ENCODE results near the gene GALNT17.
"Not testable (repeated sequence)": the region's sequence is repeated elsewhere in the genome, so short reads cannot be mapped to it uniquely, and the experiment has no call there.

The GALNT17 gene

DNA sequence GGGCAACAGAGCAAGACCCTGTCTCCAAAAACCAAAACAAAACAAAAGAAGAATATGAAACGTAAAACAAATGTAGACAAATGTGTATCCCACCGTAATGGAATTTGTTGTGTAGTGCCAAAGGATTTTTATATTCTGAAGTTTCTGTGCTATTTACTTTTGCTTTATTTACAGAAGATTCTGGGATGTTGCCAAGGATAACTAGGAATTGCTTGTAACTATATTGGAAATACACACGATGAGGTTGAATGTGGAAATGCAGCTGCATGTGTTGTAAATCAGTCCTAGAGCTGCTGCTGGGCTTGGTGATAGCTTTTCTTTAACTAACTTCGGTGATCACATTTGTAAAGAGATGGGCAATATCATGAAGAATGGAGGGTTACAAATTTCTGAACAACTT, 39.5 kb downstream of the GALNT17 start:
- DNase-seq: peak; percentile 12

DNA sequence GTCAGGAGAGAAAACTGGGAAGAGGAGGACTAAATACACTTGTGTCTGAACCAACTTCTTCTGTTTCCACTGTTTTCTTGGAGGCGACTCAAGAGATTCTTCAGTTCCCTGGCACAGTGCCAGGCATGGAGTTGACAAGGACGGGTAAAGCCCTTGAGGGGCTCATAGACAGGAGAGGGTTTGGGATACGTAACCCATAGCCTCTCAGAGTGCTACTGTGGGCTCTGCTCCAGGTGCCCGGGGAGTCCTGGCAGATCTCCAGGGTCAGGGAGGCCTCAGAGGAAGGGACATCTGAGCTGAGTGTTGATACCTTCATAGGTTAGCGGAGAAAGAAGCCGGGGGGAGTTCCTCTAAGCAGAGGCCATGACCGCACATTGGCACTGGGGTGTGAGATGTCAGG, 42.0 kb downstream of the GALNT17 start:
- DNase-seq: peak; percentile 25

DNA sequence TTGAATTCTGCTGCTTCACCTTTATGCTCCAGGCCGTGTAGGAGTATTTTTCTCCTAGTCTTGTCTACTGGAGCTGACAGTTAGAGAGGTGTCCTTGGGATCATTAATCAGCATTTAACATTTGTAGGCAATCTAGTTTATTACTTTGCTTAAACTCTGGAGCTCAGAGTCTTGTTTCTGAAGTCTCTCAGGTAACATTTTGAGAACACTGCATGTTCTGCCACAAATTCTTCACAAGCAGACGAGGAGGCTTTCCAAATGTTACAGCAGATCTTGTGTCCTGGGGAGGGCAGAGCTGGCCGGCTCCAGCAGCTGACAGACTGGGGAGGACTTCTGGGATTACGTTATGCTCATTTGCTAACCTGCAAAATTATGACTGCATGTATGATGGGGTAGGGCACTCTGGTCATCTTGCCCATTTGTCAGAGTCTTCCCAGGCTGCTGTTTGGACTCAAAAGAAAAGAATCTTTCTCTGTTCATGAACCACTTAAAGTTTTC, 50.5 kb downstream of the GALNT17 start:
- no peak for DNase-seq

DNA sequence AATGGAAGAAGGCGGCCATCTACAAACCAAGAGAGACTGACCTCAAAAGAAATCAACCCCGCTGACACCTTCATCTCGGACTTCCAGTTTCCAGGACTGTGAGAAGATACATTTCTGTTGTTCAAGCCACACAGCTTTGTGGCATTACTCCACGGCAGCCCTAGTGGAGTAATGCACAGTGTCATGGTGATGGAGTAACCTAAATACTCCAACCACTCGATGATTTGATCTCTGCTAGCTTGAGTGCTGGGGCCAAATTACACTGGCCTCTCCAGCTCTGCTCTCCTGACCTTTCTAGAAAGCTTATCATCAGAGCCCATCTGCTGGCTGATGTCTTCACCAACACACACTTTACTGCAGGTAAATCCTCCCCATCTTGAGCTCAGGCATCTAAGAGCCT, 52.2 kb downstream of the GALNT17 start:
- DNase-seq: no peak

DNA sequence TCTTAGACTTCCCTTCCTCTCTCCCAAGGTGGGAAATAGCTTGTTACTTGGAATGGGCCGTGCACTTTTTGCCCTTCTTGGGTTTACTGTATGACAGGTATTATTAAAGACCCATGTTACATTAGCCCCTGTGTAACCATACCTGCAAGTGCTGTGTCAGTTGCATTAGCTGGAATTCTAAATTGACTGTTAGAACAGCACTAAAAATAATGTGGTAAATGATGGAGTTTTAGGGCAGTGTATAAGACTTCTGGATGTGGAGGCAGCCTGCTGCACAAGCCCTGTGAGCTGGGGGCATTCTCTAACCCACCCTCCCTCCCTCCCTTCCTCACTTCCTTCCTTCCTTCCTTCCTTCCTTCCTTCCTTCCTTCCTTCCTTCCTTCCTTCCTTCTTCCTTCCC, 52.7 kb downstream of the GALNT17 start:
- DNase-seq: no peak

DNA sequence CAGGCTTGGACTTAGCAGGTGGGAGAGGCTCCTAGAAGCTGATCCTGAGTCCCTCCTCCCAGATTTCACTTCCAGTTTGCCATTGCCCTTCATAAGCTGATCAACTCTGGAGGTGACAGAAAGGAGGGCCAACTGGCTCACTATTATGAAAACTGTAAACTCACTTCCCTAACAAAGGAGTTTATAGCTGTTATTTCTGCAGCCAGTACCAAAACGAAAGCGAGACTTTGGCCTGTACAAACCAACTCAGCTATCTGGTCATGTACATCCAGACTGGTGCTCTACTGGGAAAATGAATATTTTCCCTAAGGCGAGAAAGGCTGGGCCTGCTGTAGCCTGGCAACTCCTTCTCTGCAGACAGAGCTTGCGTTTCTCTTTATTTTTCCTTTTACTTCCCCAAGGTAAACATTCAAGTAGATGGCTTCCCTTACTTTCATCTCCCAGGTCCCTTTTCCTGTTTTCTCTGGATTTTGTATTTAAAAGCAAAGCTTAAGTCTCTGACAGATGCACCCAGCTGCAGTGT, 54.7 kb downstream of the GALNT17 start:
- no peak for DNase-seq

DNA sequence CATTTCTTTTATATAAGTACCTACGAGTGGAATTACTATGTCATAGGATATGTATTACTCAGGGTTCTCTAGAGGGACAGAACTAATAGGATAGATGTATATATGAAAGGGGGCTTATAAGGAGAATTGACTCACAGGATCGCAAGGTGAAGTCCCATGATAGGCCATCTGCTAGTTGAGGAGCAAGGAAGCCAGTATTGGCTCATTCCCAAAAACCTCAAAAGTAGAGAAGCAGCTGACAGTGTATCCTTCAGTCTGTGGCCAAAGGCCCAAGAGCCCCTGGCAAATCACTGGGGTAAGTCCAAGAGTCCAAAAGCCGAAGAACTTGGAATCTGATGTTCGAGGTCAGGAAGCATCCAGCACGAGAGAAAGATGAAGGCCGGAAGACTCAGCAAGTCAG, 59.8 kb downstream of the GALNT17 start:
- DNase-seq: no peak

DNA sequence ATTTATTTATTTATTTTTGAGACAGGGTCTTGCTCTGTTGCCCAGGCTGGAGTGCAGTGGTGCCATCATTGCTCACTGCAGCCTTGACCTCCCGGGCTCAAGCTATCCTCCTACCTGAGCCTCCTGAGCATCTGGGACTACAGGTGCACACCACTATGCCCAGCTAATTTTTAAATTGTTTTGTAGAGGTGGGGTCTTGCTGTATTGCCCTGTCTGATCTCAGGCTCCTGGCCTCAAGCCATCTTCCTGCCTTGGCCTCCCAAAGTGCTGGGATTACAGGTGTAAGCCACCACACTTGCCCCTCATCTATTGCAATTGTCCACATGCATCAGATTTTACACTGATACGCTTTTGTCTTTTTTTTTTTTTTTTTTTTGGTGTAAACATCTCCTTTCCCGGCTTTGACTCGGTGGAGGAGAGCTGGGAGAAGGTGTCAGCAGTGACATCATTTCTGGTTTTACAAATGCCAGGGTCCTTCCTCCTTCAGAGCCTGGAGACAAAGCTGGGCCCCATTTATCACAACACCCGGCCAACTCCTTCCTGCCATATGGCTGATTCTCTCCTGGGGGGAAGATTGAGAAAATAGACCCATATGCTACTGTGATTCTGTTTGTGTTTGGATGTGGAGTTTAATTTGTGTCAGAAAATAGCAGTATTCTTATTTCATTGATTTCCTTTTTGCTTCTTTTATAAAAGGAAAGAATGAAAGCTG, 61.3 kb downstream of the GALNT17 start:
- no peak for DNase-seq

DNA sequence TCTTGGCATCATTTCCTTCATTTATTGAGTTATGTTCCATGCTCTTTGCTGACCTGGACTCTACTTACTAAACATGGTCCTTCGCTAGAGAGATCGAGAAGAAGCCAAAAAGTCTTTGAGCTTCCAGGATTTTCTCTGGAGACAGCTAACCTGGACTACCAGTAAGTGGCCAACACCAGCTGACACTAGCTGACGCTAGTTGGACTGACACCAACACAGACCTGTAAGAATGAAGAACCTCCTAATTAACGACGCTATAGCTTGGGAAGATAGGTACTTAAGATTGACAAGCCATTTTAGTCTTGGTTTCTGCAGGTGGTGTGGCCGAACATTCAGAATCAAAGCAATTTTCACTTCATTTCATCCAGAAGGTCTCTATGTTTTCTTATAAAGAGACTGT, 66.4 kb downstream of the GALNT17 start:
- no peak for DNase-seq

DNA sequence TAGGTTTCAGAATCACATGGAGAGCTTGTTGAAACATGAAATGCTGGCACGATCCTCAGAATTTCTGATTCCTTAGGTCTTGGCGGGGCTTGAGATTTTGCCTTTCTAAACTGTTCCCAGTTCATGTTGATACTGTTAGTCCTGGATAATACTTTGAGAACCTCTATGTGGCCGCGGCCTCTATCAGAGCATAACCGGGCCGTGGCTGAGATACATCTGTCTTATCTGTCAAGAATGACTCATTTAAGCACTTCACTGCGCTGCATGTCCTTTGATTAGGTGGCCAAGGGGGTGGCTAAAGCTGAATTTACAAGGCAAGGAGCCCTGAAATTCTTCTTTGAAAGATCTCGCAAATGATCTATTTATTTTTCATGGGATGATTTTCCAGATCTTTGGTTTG, 66.9 kb downstream of the GALNT17 start:
- no peak for DNase-seq

DNA sequence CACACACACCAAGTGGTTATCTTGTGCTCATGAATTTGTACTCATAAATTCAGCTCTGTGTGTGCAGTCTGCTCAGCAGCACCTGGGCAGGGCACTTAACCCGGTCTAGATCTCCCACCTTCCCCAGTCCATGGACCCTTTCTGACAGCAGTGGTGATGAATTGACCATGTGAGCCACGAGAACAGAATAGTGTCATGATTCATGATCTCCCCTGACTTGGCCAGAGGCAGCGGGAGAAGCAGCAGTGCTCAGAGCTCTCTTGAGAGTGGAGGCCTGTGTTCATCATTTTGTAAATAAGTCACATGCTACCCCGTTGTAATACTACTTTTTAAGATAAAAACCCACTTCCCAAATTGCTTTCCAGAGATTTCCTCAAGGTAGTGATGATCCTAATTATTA, 74.2 kb downstream of the GALNT17 start:
- DNase-seq: no peak

DNA sequence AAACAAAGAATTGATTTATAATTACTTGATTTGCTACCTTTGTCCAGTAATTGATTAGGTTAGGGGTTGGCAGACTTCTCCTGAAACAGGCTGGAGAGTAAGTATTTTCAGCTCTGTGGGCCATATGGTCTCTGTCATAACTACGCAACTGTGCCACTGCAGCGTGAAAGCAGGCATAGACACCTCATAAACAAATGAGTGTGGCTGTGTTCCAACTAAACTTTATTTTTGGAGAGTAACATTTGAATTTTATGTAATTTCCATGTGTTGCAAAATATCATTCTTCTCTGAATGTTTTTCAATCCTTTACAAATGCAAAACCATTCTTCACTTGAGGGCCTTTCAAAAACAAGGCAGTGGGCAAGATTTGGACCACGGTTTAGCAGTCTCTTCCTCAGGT, 76.9 kb downstream of the GALNT17 start:
- no peak for DNase-seq

DNA sequence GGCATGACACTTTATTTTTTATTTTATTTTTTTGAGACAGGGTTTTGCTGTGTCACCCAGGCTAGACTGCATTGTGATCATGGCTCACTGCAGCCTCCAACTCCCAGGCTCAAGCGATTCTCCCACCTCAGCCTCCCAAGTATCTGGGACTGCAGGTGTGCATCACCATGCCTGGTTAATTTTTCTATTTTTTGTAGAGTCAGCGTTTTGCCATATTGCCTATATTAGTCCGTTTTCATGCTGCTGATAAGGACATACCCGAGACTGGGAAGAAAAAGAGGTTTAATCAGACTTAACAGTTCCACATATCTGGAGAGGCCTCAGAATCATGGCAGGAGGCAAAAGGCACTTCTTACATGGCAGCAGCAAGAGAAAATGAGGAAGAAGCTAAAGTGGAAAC, 77.5 kb downstream of the GALNT17 start:
- DNase-seq: not testable (repeated sequence)

DNA sequence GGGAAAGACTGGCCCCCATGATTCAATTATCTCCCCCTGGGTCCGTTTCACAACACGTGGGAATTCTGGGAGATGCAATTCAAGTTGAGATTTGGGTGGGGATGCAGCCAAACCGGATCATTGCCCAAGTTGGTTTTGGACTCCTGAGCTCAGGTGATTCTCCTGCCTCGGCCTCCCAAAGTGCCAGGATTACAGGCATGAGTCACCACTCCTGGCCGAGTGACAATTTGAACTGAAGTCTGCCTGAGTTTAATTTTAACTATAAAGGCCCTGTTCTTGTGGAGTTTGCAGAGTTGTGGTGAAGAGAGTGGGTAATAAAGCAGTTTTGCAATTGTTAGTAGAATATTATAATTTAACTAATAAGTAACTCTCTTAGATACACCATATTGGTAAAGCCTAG, 78.3 kb downstream of the GALNT17 start:
- DNase-seq: no peak

DNA sequence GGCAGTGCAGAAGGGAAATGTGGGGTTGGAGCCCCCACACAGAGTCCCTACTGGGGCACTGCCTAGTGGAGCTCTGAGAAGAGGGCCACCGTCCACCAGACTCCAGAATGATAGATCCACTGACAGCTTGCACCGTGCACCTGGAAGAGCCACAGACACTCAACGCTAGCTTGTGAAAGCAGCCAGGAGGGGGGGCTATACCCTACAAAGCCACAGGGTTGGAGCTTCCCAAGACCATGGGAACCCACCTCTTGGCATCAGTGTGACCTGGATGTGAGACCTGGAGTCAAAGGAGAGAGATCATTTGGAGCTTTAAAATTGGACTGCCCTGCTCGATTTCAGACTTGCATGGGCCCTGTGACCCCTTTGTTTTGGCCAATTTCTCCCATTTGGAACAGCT, 80.5 kb downstream of the GALNT17 start:
- DNase-seq: not testable (repeated sequence)

DNA sequence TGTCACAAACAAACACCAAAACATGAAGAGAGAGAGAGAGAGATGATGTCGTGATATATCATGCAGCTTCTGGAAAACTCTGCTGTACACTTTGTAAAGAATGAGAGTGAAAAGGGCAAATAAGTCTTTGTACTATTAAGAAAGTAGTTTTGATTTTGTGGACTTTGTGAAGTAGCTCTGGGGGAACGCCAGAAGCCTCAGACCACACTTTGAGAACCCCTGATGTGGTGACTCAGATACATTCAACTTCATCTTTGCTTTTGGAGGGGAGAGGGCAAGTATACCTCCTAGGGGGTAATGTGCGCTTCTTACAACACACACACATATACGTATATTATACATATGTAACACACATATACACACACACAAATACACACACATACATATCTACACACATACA, 84.3 kb downstream of the GALNT17 start:
- DNase-seq: peak; percentile 46

DNA sequence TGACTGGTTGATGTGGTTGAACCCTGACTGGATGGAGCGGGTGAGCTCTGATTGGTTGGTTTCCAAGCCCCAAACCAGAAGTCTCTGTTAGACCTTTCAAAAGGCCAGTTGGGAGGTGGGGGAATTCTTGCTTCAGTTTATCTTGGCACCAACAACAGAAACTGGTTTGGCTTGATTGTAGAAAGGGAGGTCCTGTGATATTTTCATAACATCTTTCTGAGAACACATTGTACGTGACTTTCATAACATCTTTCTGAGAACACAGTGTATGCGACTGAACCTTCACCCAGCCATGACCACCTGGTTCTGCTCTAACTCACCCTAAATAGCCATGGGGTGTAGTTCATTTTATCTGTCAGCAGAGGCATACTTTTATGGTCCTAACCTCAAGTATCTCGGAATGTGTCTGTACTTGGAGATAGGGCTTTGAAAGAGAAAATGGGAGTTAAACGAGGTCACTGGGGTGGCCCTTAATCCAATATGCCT, 88.3 kb downstream of the GALNT17 start:
- no peak for DNase-seq

DNA sequence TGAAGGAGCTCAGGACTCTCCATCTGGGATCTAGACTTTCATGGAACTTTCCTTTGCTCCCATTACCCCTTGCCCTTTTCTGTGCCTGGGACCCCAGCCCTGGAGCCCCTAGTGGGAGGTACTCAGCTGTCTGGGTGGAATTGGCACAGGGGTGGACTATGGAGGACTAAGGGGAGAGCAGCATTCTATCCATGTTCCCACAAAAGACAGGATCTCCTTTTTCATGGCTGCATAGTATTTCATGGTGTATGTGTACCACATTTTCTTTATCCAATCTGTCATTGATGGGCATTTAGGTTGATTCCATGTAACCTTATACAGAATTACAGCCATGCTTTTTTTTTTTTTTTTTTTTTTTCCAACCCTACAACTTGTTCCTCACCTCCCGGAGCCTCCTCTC, 89.1 kb downstream of the GALNT17 start:
- DNase-seq: no peak

DNA sequence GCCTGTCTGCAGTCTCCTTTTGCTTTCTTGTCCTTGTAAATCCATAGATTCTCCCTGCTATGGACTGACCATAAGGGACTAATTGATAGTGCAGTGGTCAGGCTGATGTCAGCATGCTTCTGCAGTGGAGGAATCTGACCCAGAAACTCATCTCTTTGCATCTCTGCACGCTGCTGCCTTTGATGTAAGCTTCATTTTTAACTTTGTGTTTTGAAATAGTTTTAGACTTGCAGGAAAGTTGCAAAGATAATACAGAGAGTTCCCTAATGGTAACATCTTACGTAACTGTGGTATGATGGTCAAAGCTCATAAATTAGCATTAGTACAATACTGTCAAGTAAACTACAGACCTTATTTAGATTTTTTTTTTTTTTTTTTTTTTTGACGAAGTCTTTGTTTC, 89.6 kb downstream of the GALNT17 start:
- no peak for DNase-seq

DNA sequence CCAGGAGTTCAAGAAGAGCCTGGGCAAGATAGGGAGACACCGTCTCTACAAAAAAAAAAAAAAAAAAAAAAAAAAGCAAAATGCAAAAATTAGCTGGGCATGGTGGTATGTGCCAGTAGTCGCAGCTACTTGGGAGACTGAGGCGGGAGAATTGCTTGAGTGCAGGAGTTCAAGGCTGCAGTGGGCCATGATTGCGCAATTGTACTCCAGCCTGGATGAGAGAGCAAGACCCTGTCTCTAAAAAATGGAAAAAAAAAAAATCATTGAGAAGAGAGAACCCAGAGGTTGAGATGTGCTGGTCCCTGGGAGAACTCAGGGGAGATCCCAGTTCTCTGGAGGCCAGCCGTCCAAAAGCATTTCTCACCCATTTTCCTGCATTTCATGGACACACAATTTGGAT, 95.2 kb downstream of the GALNT17 start:
- DNase-seq: no peak

DNA sequence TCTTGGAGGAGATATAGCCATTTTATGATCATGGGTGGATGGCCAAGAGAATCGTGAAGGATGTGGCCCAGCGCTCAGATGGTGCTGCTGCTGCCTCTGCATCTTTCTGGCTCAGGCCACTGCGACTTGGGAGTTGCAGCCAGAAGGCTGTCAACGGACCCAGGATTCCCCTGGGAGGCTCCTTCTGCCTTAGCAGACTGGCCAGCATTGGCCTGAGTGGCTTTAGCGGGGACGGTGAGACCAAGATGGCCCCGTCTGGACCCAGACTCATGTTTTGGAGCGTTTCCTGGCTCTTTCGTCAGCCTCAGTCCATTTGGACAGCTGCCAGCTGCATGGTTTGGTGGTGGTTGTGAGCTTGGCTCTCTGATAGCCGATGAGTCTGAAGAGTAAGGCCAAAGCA, 97.2 kb downstream of the GALNT17 start:
- DNase-seq: no peak

DNA sequence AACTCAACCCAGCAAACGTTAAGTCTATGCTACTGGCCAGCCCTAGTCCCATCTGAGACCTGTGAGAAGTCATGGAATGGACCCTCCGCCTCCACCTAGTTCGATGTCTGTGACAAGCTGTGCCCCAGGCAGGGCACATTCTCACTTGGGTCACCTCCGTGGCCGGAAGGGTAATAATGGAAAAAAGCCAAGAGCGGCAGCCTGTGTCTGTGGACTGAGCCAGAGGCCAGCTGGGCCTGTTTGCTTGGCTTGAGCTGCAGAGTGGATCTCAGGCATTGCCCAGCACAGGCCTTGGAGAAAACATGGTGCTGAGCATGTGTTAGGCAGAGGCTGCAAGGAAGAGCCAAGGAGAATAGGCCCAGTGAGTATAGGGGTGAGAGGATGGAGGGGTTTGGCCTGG, 97.8 kb downstream of the GALNT17 start:
- DNase-seq: no peak

DNA sequence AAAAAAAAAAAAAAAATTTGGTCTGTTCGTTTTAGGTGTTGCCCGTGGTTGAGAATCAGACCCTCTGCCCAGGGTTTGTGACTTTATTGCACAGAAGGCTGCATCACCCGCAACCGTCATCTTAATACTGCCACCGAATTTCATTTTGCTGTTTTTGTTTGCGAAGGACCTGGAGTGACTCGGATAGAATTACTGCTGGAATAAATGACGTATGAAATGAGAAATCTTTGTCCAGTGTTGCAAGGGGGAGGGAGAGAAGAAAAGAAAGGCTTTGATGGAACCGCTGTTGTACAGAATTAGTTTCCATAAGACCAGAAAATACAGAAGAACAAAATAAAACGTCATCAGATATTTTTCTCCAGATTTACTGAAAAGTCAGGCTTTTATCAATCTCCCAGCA, 103.3 kb downstream of the GALNT17 start:
- DNase-seq: no peak

DNA sequence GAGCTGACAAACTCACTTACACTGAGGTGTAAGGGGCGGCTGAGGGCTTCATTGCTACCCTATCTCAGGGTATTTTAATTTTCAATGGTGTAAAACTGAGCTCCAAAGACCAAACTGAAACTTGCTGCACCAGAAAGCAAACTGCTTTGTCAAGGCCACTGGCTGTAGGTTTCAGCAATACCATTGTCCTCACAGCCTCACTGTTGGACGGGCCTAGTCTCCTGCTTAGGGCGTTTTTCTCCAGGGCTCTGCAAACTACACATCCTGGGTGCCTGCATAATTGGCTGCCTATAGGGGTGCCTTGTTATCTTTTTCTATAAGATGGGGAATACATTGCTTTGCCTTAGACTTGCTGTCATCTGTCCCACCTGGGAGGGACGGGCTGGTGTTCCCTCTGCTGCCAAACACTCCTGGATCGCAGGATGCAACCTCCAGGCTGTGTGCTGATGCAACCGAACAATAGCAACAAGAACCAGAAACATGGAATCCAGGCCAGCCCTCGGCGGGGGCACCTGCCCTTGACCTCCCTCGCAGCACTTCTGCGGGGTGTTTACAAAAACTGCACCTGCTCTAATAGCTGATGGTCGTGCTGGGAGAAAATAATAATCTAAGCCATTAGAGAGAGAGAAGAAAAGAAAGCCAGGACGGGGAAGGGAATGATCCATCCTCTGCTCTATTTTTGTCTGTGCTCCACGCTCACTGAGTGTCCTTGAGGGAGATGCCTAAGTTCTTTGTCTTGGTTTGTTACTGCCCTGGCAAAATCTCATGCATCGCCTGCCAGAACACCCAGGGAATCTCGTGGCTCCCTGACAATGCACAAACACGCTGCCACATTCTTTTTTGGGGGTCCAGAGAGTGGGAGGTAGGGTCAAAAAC, 104.5 kb downstream of the GALNT17 start:
- DNase-seq: no peak

Data from fibroblast of skin of scalp (primary cell).